ENCODE data around the gene SLC28A2.

GRCh38 chr15:45221967-45222366, 30.1 kb upstream of the SLC28A2 start:
- TF ChIP-seq CTCF (IDR thresholded peaks at IDR 0.05) (no peak), POLR2A (IDR thresholded peaks at IDR 0.05) (no peak)

Measured in lower leg skin (tissue), 3 donors.